Neural cell (in vitro differentiated cells): ENCODE data around the gene MOGAT1. TPM values are rescaled to one million over a fixed set of nuclear protein-coding genes. Genes with fewer than 3 reads are reported as not detected.

ENCODE experiments used
- H2AFZ ChIP-seq: fragments of 200-600, 300-800 bp; sonication (generic), shearing (Covaris generic); 2 replicates; pipeline ENCODE4 v1.6.0; 2014; ENCODE audit warnings: low read depth, mild to moderate bottlenecking, antibody characterized with exemption, low read length, moderate library complexity
- H3F3A ChIP-seq: fragments of 200-600 bp; shearing (Covaris generic); 2 replicates; pipeline ENCODE4 v1.6.1; 2016; ENCODE audit warnings: mild to moderate bottlenecking, moderate library complexity, mixed read lengths, antibody characterized with exemption, low read length; ENCODE audit not compliant: insufficient read depth, poor library complexity, severe bottlenecking
- H3K27ac ChIP-seq: fragments of 200-600, 300-800 bp; sonication (generic), shearing (Covaris generic); 2 replicates; pipeline ENCODE4 v1.5.1; 2014; ENCODE audit warnings: mild to moderate bottlenecking, low read length, moderate library complexity
- H3K27me3 ChIP-seq: fragments of 300-800, 200-600 bp; sonication (generic), shearing (Covaris generic); 2 replicates; pipeline ENCODE4 v1.6.0; 2014; ENCODE audit warnings: mild to moderate bottlenecking, low read depth, low read length, moderate library complexity; ENCODE audit not compliant: insufficient read depth
- H3K36me3 ChIP-seq: fragments of 300-800, 200-600 bp; sonication (generic), shearing (Covaris generic); 2 replicates; pipeline ENCODE4 v1.5.1; 2014; ENCODE audit warnings: mild to moderate bottlenecking, antibody characterized with exemption, low read length, moderate library complexity; ENCODE audit not compliant: insufficient read depth
- H3K4me2 ChIP-seq: fragments of 300-800, 200-600 bp; sonication (generic), shearing (Covaris generic); 2 replicates; pipeline ENCODE4 v1.6.0; 2014; ENCODE audit warnings: mild to moderate bottlenecking, low read length
- H3K4me3 ChIP-seq: fragments of 300-800, 200-600 bp; sonication (generic), shearing (Covaris generic); 2 replicates; pipeline ENCODE4 v1.5.1; 2014; ENCODE audit warnings: mild to moderate bottlenecking, low read length, moderate library complexity
- H3K79me2 ChIP-seq: fragments of 200-600 bp; shearing (Covaris generic); replicated peaks from 2 replicates; pipeline ENCODE4 v1.6.0; 2014; ENCODE audit warnings: mild to moderate bottlenecking, low read length, moderate library complexity; ENCODE audit not compliant: insufficient read depth
- H3K9ac ChIP-seq: fragments of 300-800, 200-600 bp; sonication (generic), shearing (Covaris generic); 2 replicates; pipeline ENCODE4 v1.6.1; 2016; ENCODE audit warnings: mild to moderate bottlenecking, low read length, mixed read lengths
- H3K9me2 ChIP-seq: fragments of 200-600 bp; shearing (Covaris generic); 2 replicates; pipeline ENCODE4 v1.6.1; 2016; ENCODE audit warnings: mild to moderate bottlenecking, low read length, mixed read lengths; ENCODE audit not compliant: insufficient read depth
- H3K9me3 ChIP-seq: fragments of 200-600, 300-800 bp; sonication (generic), shearing (Covaris generic); 2 replicates; pipeline ENCODE4 v1.6.1; 2016; ENCODE audit warnings: mild to moderate bottlenecking, mixed run types, low read length, moderate library complexity, mixed read lengths
- H4K20me1 ChIP-seq: fragments of 200-600 bp; shearing (Covaris generic); 2 replicates; pipeline ENCODE4 v1.6.1; 2016; ENCODE audit warnings: mild to moderate bottlenecking, mixed run types; ENCODE audit not compliant: insufficient read depth
- CTCF ChIP-seq: fragments of 450-650 bp; IDR thresholded peaks from 2 replicates; pipeline ENCODE4 v1.5.1; 2014; ENCODE audit warnings: antibody characterized with exemption, mild to moderate bottlenecking, moderate library complexity; ENCODE audit not compliant: poor library complexity, severe bottlenecking
- EP300 ChIP-seq: fragments of 450-650 bp; conservative IDR thresholded peaks from 2 replicates; pipeline ENCODE4 v1.6.1; 2014; ENCODE audit warnings: antibody characterized with exemption, mild to moderate bottlenecking, moderate library complexity; ENCODE audit not compliant: poor library complexity, severe bottlenecking
- EZH2 ChIP-seq: fragments of 200-600, 300-800 bp; shearing (Covaris generic), sonication (generic); IDR thresholded peaks from 2 replicates; pipeline ENCODE4 v1.6.1; 2014; ENCODE audit warnings: antibody characterized with exemption, low read length, borderline replicate concordance, mild to moderate bottlenecking; ENCODE audit not compliant: insufficient read depth, poor library complexity, severe bottlenecking
- MXI1 ChIP-seq: fragments of 450-650 bp; conservative IDR thresholded peaks from 2 replicates; pipeline ENCODE4 v1.6.1; 2014; ENCODE audit warnings: antibody characterized with exemption, mild to moderate bottlenecking; ENCODE audit not compliant: poor library complexity, severe bottlenecking
- POLR2AphosphoS5 ChIP-seq: IDR thresholded peaks from 2 replicates; pipeline ENCODE4 v1.6.1; 2012
- RAD21 ChIP-seq: fragments of 450-650 bp; conservative IDR thresholded peaks from 2 replicates; pipeline ENCODE4 v1.6.1; 2014; ENCODE audit warnings: antibody characterized with exemption, mild to moderate bottlenecking, moderate library complexity
- SMC3 ChIP-seq: fragments of 450-650 bp; conservative IDR thresholded peaks from 2 replicates; pipeline ENCODE4 v1.6.1; 2014; ENCODE audit warnings: antibody characterized with exemption, mild to moderate bottlenecking, moderate library complexity; ENCODE audit not compliant: poor library complexity
- TAF1 ChIP-seq: IDR thresholded peaks from 2 replicates; pipeline ENCODE4 v1.6.1; 2012; ENCODE audit warnings: low read depth
- polyA plus RNA-seq: library from polyadenylated mRNA; depleted of rRNA; stranded (reverse); fragments of >200 nt; gene quantifications from 2 replicates; pipeline ENCODE4 v1.2.3, GENCODE V29; 2014
- TF ChIP-seq, protein P1 (sequence below): IDR thresholded peaks from 2 replicates; pipeline ENCODE4 v1.6.1; 2012; ENCODE audit warnings: borderline replicate concordance

Gene MOGAT1
- polyA plus RNA-seq, 1 donor from 2014 or later, result not detected

GRCh38 chr2:222710736-222711135 is 39.3 kb downstream of the MOGAT1 start (continued):
- TF ChIP-seq TAF1 (no peak), SMC3 (no peak)

GRCh38 chr2:222711315-222711940 is 40.0 kb downstream of the MOGAT1 start:
- TF ChIP-seq TAF1 (no peak), POLR2AphosphoS5 (no peak), EZH2 (no peak), RAD21 (no peak), CTCF (no peak), SMC3 (no peak), MXI1 (no peak), EP300 (no peak)
- TF ChIP-seq, protein P1, sequence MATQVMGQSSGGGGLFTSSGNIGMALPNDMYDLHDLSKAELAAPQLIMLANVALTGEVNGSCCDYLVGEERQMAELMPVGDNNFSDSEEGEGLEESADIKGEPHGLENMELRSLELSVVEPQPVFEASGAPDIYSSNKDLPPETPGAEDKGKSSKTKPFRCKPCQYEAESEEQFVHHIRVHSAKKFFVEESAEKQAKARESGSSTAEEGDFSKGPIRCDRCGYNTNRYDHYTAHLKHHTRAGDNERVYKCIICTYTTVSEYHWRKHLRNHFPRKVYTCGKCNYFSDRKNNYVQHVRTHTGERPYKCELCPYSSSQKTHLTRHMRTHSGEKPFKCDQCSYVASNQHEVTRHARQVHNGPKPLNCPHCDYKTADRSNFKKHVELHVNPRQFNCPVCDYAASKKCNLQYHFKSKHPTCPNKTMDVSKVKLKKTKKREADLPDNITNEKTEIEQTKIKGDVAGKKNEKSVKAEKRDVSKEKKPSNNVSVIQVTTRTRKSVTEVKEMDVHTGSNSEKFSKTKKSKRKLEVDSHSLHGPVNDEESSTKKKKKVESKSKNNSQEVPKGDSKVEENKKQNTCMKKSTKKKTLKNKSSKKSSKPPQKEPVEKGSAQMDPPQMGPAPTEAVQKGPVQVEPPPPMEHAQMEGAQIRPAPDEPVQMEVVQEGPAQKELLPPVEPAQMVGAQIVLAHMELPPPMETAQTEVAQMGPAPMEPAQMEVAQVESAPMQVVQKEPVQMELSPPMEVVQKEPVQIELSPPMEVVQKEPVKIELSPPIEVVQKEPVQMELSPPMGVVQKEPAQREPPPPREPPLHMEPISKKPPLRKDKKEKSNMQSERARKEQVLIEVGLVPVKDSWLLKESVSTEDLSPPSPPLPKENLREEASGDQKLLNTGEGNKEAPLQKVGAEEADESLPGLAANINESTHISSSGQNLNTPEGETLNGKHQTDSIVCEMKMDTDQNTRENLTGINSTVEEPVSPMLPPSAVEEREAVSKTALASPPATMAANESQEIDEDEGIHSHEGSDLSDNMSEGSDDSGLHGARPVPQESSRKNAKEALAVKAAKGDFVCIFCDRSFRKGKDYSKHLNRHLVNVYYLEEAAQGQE, result no peak
- no peaks in the 10 kb centered on the region for H3K79me2 ChIP-seq
- no peaks in the 10 kb centered on the region for H3K36me3 ChIP-seq
- no peak overlapping the region for H3K9ac ChIP-seq
- no peak overlapping the region for H3K4me3 ChIP-seq
- no peaks in the 10 kb centered on the region for H3K9me3 ChIP-seq
- H3K27me3 ChIP-seq, result no peaks in the 10 kb centered on the region
- no peaks in the 10 kb centered on the region for H3F3A ChIP-seq
- H4K20me1 ChIP-seq, result no peaks in the 10 kb centered on the region
- H2AFZ ChIP-seq, result no peak overlapping the region
- no peaks in the 10 kb centered on the region for H3K9me2 ChIP-seq
- H3K4me2 ChIP-seq, result no peak overlapping the region
- H3K27ac ChIP-seq, result no peak overlapping the region

DNA sequence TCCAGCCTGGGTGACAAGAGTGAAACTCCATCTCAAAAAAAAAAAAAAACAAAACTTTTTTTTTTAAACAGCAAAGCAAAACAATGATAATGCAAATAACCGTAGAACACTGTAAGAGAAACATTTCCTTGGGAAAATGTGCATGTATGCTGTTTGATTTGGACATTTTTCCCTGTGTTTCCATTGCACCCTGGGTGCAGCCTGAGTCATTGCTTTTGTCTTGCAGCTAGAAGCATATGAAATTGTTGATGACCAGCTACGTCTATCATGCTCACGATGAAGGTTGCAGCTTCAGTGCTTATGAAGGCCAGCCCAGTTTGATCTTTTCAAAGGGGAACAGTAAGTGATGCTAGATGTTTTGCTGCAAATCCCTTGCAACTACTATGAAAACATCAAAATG is 41.5 kb downstream of the MOGAT1 start:
- no peak overlapping the region for H3K27ac ChIP-seq
- no peak overlapping the region for H3K4me3 ChIP-seq
- H3K36me3 ChIP-seq, result no peaks in the 10 kb centered on the region
- no peak overlapping the region for H3K4me2 ChIP-seq
- H3K9me3 ChIP-seq, result no peaks in the 10 kb centered on the region
- H2AFZ ChIP-seq, result no peak overlapping the region
- no peaks in the 10 kb centered on the region for H4K20me1 ChIP-seq
- TF ChIP-seq, protein P1, result no peak
- TF ChIP-seq SMC3 (no peak), EP300 (no peak), RAD21 (no peak), EZH2 (no peak), POLR2AphosphoS5 (no peak), TAF1 (no peak), MXI1 (no peak), CTCF (no peak)
- H3K79me2 ChIP-seq, result no peaks in the 10 kb centered on the region
- no peaks in the 10 kb centered on the region for H3K9me2 ChIP-seq
- no peaks in the 10 kb centered on the region for H3F3A ChIP-seq
- H3K27me3 ChIP-seq, result no peaks in the 10 kb centered on the region
- H3K9ac ChIP-seq, result no peak overlapping the region
